ENCODE measurements around the gene SCN9A. TPM values are rescaled to one million over a fixed set of nuclear protein-coding genes. Genes with fewer than 3 reads are reported as not detected.

Gene SCN9A
- total and polyA plus RNA-seq, 2 donors from 2014 or later = 0.99 to 5.3 TPM

GRCh38 chr2:166372046-166372445 is 3.7 kb downstream of the SCN9A start:
- H3K27ac ChIP-seq (ENCODE audit: low read depth in 2 of 2, low read length in 2 of 2) = no peak overlapping the region
- DNase-seq = no peak
- FAIRE-seq = no peak
- H3K9me3 ChIP-seq (ENCODE audit: control insufficient read depth in 2 of 3, insufficient read depth in 1 of 3, low read length in 3 of 3) = no peaks in the 10 kb centered on the region
- H3K4me3 ChIP-seq (ENCODE audit: low read length in 3 of 3) = no peak overlapping the region
- H3K9ac ChIP-seq (ENCODE audit: low read length in 3 of 3) = no peak overlapping the region
- no peaks in the 10 kb centered on the region for H3K36me3 ChIP-seq (ENCODE audit: control insufficient read depth in 2 of 3, insufficient read depth in 3 of 3, low read length in 3 of 3)
- H3K4me1 ChIP-seq (ENCODE audit: control insufficient read depth in 2 of 3, insufficient read depth in 2 of 3, low read depth in 1 of 3, low read length in 3 of 3) = peaks cover 0 to 4% (median 0%) of the 10 kb centered on the region in 3 donors
- intact Hi-C loops (cut with DNase I) = no loop called here
- TF ChIP-seq CTCF (IDR thresholded peaks at IDR 0.05; ENCODE audit: borderline replicate concordance, extremely low read depth, insufficient read depth) = no peak
- no peaks in the 10 kb centered on the region for H3K27me3 ChIP-seq (ENCODE audit: control insufficient read depth, insufficient read depth, low read length)

DNA sequence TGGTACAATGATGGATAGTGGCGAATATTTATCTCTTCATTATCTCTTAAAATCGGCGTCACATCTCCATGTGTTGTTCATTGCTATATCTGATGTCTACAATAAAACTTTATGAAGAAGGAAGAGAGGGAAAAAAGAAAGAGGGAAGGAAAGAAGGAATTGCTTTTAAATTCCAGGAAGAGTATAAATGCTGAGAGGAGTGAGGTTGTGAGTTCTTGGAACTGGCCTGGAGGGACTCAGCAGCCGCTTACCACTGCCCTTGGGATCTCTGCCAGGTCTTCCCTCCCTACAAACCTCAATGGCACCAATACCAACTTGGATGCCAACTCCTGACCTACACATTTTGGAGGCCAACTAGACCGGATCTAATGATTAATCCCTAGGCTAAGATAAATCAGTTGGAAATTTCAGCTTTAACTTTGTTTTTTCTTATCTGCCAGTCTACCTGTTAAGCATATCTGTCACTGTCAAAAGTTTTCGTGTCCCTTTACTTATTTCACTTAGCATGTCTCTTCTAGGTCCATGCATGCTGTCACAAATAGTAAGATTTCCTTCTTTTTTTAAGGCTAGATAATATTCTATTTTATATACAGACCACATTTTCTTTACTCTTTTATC is 9.8 kb downstream of the SCN9A start:
- no peak for DNase-seq
- intact Hi-C loops (cut with DNase I) = no loop called here
- Histone ChIP-seq H3K27me3 (ENCODE audit: control insufficient read depth, insufficient read depth, low read length) (no peaks in the 10 kb centered on the region), H3K9ac (ENCODE audit: low read length in 3 of 3) (no peak overlapping the region), H3K9me3 (ENCODE audit: control insufficient read depth in 2 of 3, insufficient read depth in 1 of 3, low read length in 3 of 3) (no peaks in the 10 kb centered on the region), H3K4me3 (ENCODE audit: low read length in 3 of 3) (no peak overlapping the region), H3K36me3 (ENCODE audit: control insufficient read depth in 2 of 3, insufficient read depth in 3 of 3, low read length in 3 of 3) (no peaks in the 10 kb centered on the region), H3K27ac (ENCODE audit: low read depth in 2 of 2, low read length in 2 of 2) (no peak overlapping the region), H3K4me1 (ENCODE audit: control insufficient read depth in 2 of 3, insufficient read depth in 2 of 3, low read depth in 1 of 3, low read length in 3 of 3) (no peaks in the 10 kb centered on the region)
- TF ChIP-seq CTCF (IDR thresholded peaks at IDR 0.05; ENCODE audit: borderline replicate concordance, extremely low read depth, insufficient read depth) = no peak
- FAIRE-seq = no peak

- H3K4me1 ChIP-seq (ENCODE audit: control insufficient read depth in 2 of 3, insufficient read depth in 2 of 3, low read depth in 1 of 3, low read length in 3 of 3) = no peaks in the 10 kb centered on the region
- intact Hi-C loops (cut with DNase I) = no loop called here
- no peaks in the 10 kb centered on the region for H3K36me3 ChIP-seq (ENCODE audit: control insufficient read depth in 2 of 3, insufficient read depth in 3 of 3, low read length in 3 of 3)
- H3K27me3 ChIP-seq (ENCODE audit: control insufficient read depth, insufficient read depth, low read length) = no peaks in the 10 kb centered on the region
- H3K27ac ChIP-seq (ENCODE audit: low read depth in 2 of 2, low read length in 2 of 2) = no peak overlapping the region
- no peaks in the 10 kb centered on the region for H3K9me3 ChIP-seq (ENCODE audit: control insufficient read depth in 2 of 3, insufficient read depth in 1 of 3, low read length in 3 of 3)
- no peak overlapping the region for H3K4me3 ChIP-seq (ENCODE audit: low read length in 3 of 3)
- no peak for DNase-seq
- no peak overlapping the region for H3K9ac ChIP-seq (ENCODE audit: low read length in 3 of 3)
- FAIRE-seq = no peak
- TF ChIP-seq CTCF (IDR thresholded peaks at IDR 0.05; ENCODE audit: borderline replicate concordance, extremely low read depth, insufficient read depth) = no peak
Measured at GRCh38 chr2:166365239-166365638, 10.5 kb downstream of the SCN9A start.
